Keratinocyte (primary cell): ENCODE data around the gene MIDN.

ENCODE experiments used
- CTCF ChIP-seq, 3 experiments: IDR thresholded peaks in 1 of 3; conservative IDR thresholded peaks in 1 of 3; optimal IDR thresholded peaks in 1 of 3; 2 replicates in 2 of 3; 3 replicates in 1 of 3; pipeline versions ENCODE3 to v1.5.1; 2011; ENCODE audit warnings: low read length in 3 of 3, mild to moderate bottlenecking in 3 of 3, moderate library complexity in 2 of 3, control low read depth in 1 of 3, inconsistent platforms in 1 of 3; ENCODE audit not compliant: insufficient read depth in 2 of 3; ENCODE audit errors: extremely low read depth in 1 of 3
- EZH2 ChIP-seq: IDR thresholded peaks from one replicate; pipeline ENCODE4 v1.6.1; 2012; ENCODE audit warnings: inconsistent platforms, mild to moderate bottlenecking, low read length, moderate library complexity

- no peak for TF ChIP-seq CTCF (optimal IDR thresholded peaks at IDR 0.05 in 1 of 3, IDR thresholded peaks at IDR 0.05 in 1 of 3, conservative IDR thresholded peaks at IDR 0.05 in 1 of 3; ENCODE audit: extremely low read depth in 1 of 3, insufficient read depth in 2 of 3, low read length in 3 of 3)
- TF ChIP-seq EZH2, result no peak
Observed at GRCh38 chr19:1278713-1279660, 30.6 kb downstream of the MIDN start.
